Neural crest cell (in vitro differentiated cells): ENCODE measurements around the gene TMEM164. TPM values are rescaled to one million over a fixed set of nuclear protein-coding genes. Genes with fewer than 3 reads are reported as not detected.

Experiments used
- DNase-seq: peaks from one replicate; pipeline ENCODE4 v3.0.0; 2021; ENCODE audit warnings: low read depth, mixed read lengths, low spot score
- H3K27ac Mint-ChIP-seq: one replicate; pipeline ENCODE4 v1.8.0; 2021; ENCODE audit warnings: mild to moderate bottlenecking, mixed read lengths; ENCODE audit not compliant: unreplicated experiment
- H3K27me3 Mint-ChIP-seq: 2 replicates; pipeline ENCODE4 v1.8.0; 2021; ENCODE audit warnings: low read depth, mild to moderate bottlenecking, mixed read lengths
- H3K36me3 Mint-ChIP-seq: 2 replicates; pipeline ENCODE4 v1.8.0; 2021; ENCODE audit warnings: low read depth, mild to moderate bottlenecking, mixed read lengths
- H3K4me1 Mint-ChIP-seq: 2 replicates; pipeline ENCODE4 v1.8.0; 2021; ENCODE audit warnings: mixed read lengths
- H3K4me3 Mint-ChIP-seq: one replicate; pipeline ENCODE4 v1.8.0; 2021; ENCODE audit warnings: mild to moderate bottlenecking, mixed read lengths
- H3K9me3 Mint-ChIP-seq: 2 replicates; pipeline ENCODE4 v1.8.0; 2021; ENCODE audit warnings: mixed read lengths
- CTCF ChIP-seq: fragments of 200-600 bp; sonication (generic); conservative IDR thresholded peaks from 2 replicates; pipeline ENCODE4 v1.5.0; 2021; ENCODE audit warnings: antibody characterized with exemption, mild to moderate bottlenecking
- total RNA-seq: library from RNA; stranded (reverse); gene quantifications from 2 replicates; pipeline ENCODE4 v1.2.1, GENCODE V29; 2021

TMEM164 gene
- total RNA-seq, 1 donor from 2014 or later, result 90.2 TPM

- no peak for TF ChIP-seq CTCF
- peak overlapping the region; percentile 58 for H3K4me3 Mint-ChIP-seq
- no peaks in the 10 kb centered on the region for H3K27me3 Mint-ChIP-seq
- H3K36me3 Mint-ChIP-seq, result no peaks in the 10 kb centered on the region
- H3K9me3 Mint-ChIP-seq, result peaks cover 2% of the 10 kb centered on the region
- peaks cover 42% of the 10 kb centered on the region for H3K4me1 Mint-ChIP-seq
- no peak for DNase-seq
- H3K27ac Mint-ChIP-seq, result no peak overlapping the region
These were observed 2.9 kb upstream of the TMEM164 start for GRCh38 chrX:110000000-110000399.

- DNase-seq, result no peak
- H3K27ac Mint-ChIP-seq, result no peak overlapping the region
- no peaks in the 10 kb centered on the region for H3K27me3 Mint-ChIP-seq
- H3K36me3 Mint-ChIP-seq, result no peaks in the 10 kb centered on the region
- TF ChIP-seq CTCF, result no peak
- peak overlapping the region; percentile 94 for H3K4me3 Mint-ChIP-seq
- H3K4me1 Mint-ChIP-seq, result peaks cover 53% of the 10 kb centered on the region
- H3K9me3 Mint-ChIP-seq, result peaks cover 2% of the 10 kb centered on the region
These were observed 1.8 kb upstream of the TMEM164 start for GRCh38 chrX:110000847-110001713.

- no peaks in the 10 kb centered on the region for H3K27me3 Mint-ChIP-seq
- no peaks in the 10 kb centered on the region for H3K9me3 Mint-ChIP-seq
- peak overlapping the region; percentile 94 for H3K4me3 Mint-ChIP-seq
- DNase-seq, result no peak
- peak overlapping the region; percentile 24 for H3K27ac Mint-ChIP-seq
- no peaks in the 10 kb centered on the region for H3K36me3 Mint-ChIP-seq
- H3K4me1 Mint-ChIP-seq, result peaks cover 56% of the 10 kb centered on the region
- no peak for TF ChIP-seq CTCF
These were observed 1.1 kb upstream of the TMEM164 start for GRCh38 chrX:110001740-110002299.

GRCh38 chrX:110003167-110004156 is 548 bp downstream of the TMEM164 start:
- Mint-ChIP-seq H3K27ac (peak overlapping the region; percentile 94), H3K4me1 (peaks cover 63% of the 10 kb centered on the region), H3K4me3 (peak overlapping the region; percentile 97), H3K9me3 (no peaks in the 10 kb centered on the region), H3K27me3 (no peaks in the 10 kb centered on the region), H3K36me3 (peaks cover 2% of the 10 kb centered on the region)
- TF ChIP-seq CTCF, result no peak
- DNase-seq, result no peak

- Mint-ChIP-seq H3K4me1 (peaks cover 69% of the 10 kb centered on the region), H3K27ac (no peak overlapping the region), H3K4me3 (peak overlapping the region; percentile 97), H3K36me3 (peaks cover 2% of the 10 kb centered on the region), H3K9me3 (no peaks in the 10 kb centered on the region), H3K27me3 (no peaks in the 10 kb centered on the region)
- no peak for DNase-seq
- no peak for TF ChIP-seq CTCF
These were observed 1.3 kb downstream of the TMEM164 start for GRCh38 chrX:110004215-110004614.
